A549 (cell line): ENCODE data around the gene TDP1.

ENCODE experiments used
- CTCF ChIP-seq: fragments of >200 bp; sonication (Bioruptor Twin); formaldehyde crosslinking; IDR thresholded peaks from 3 replicates; pipeline ENCODE4 v1.5.1; 2016
- ZFP36 ChIP-seq: fragments of 450-650 bp; IDR thresholded peaks from 2 replicates; pipeline ENCODE4 v1.6.1; 2014; ENCODE audit warnings: borderline replicate concordance; ENCODE audit not compliant: partially characterized antibody

GRCh38 chr14:90088176-90088575 lies 132.4 kb downstream of the TDP1 start:
- TF ChIP-seq ZFP36 (no peak), CTCF (no peak)
